ENCODE results near the gene SPINK4.

SPINK4 gene

GRCh38 chr9:33239921-33240320 is at the start of gene SPINK4:
SPINK4 (plus strand) TSS chr9:33240167; CDS start chr9:33240209, 42 bp downstream.
- no peak for DNase-seq (ENCODE audit: low read depth, low spot score)

GRCh38 chr9:33192493-33193255 is 47.3 kb upstream of the SPINK4 start:
- DNase-seq (ENCODE audit: low read depth, low spot score): no peak

- no peak for DNase-seq (ENCODE audit: low read depth, low spot score)
These were observed 46.1 kb upstream of the SPINK4 start for GRCh38 chr9:33193818-33194217.

DNA sequence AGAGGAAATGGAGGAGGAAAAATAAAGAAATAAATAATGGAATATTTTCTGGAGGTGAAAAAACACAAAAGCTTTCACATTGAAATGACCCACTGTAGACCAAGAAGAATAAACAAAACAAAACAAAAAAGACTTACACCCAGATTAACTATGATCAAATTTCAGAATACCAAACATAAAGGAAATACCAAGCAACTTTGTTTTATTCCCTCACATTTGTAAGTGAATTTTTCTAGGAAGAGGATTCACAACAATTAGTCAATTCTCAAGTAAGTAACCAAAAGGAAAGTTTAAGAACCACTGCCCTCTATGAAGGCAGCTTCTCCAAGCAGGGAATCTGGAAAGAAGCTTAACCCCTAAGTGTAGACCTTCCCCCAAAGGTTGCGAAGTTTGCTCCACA is 43.2 kb upstream of the SPINK4 start:
- DNase-seq (ENCODE audit: low read depth, low spot score): no peak

- DNase-seq (ENCODE audit: low read depth, low spot score): no peak
These were observed 42.5 kb upstream of the SPINK4 start for GRCh38 chr9:33197279-33198152.

- no peak for DNase-seq (ENCODE audit: low read depth, low spot score)
These were observed 41.8 kb upstream of the SPINK4 start for GRCh38 chr9:33198165-33198564.

- no peak for DNase-seq (ENCODE audit: low read depth, low spot score)
These were observed 37.9 kb upstream of the SPINK4 start for GRCh38 chr9:33202018-33202417.

- no peak for DNase-seq (ENCODE audit: low read depth, low spot score)
These were observed 37.3 kb upstream of the SPINK4 start for GRCh38 chr9:33202552-33203201.

DNA sequence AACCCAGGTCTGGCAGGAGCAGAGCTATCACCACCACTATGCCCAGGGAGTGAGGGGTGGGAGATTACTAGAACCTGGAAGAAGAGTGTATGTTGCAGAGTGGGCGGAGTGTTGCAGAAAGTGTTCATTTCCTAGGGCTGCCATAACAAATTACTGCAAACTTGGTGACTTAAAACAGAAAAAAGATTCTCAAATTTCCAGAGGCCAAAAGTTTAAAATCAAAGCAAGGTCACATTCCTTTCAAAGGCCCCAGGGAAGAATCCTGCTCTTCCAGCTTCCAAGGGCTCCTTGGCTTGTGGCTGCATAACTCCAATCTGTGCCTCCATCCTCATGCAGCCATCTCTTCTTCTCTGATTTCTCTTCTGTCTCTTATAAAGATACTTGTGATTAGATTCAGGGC is 30.6 kb upstream of the SPINK4 start:
- no peak for DNase-seq (ENCODE audit: low read depth, low spot score)

- no peak for DNase-seq (ENCODE audit: low read depth, low spot score)
These were observed 29.8 kb upstream of the SPINK4 start for GRCh38 chr9:33210006-33210715.

GRCh38 chr9:33211695-33212393 is 28.1 kb upstream of the SPINK4 start:
- no peak for DNase-seq (ENCODE audit: low read depth, low spot score)

DNA sequence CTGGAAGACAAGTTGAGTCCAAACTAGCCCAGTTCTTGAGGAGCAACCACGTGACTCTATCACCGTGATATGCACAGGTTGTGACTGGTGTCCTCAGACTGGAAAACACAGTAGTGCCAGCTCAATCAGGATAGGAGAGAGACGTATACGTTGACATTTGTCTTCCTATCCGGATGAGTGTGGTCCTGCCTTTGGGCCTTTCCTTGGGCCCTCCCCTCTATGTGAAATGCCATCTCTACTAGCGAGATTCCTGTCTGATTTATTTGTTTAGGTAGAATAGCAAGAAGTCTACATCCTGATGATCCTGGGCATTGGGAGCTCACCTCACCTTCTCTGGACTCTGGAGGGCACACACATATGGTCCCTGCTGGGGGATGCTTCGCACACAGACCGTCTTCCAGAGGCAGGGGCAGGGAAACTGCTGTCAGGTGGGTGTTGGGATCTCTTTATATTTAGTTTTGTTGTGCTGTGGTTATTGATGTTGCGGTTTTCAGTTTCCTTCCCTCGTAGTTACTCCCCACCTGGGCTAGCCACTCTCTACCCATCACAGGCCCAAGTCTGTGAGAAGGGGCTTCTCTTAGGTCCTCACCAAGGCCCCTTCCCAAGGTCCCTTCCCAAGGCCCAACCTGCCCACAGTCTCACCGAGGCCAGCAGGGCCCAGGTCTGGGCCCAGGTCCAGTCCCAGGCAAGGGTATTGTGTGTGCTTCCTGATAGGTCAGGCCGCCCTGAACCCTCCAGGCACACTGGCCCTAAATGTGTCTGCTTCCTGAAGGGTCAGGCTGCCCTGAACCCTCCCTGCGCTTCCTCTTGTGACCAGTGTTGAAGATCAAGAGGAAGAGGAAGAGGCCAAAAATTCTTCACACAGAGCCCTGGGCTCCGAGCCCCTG is 19.0 kb upstream of the SPINK4 start:
- no peak for DNase-seq (ENCODE audit: low read depth, low spot score)

GRCh38 chr9:33221568-33221884 is 18.4 kb upstream of the SPINK4 start:
- DNase-seq (ENCODE audit: low read depth, low spot score): no peak

- no peak for DNase-seq (ENCODE audit: low read depth, low spot score)
These were observed 17.9 kb upstream of the SPINK4 start for GRCh38 chr9:33222031-33222430.

- no peak for DNase-seq (ENCODE audit: low read depth, low spot score)
These were observed 16.3 kb upstream of the SPINK4 start for GRCh38 chr9:33223696-33224095.

GRCh38 chr9:33225319-33226147 is 14.4 kb upstream of the SPINK4 start:
- DNase-seq (ENCODE audit: low read depth, low spot score): peak; percentile 52

DNA sequence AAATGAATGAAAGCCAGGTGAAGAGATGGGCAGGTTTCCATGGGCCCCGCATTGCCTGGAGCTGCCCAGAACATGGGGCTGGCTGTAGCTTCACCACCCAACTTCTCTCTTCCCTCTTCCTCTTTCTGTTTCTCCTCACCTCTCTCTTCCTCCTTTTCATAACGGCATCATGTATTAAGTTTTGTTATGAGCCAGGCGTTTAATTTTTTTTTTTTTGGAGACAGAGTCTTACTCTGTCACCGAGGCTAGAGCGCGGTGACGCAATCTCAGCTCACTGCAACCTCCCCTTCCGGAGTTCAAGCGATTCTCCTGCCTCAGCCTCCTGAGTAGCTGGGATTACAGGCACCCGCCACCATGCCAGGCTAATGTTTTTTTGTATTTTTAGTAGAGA is 13.0 kb upstream of the SPINK4 start:
- no peak for DNase-seq (ENCODE audit: low read depth, low spot score)

DNA sequence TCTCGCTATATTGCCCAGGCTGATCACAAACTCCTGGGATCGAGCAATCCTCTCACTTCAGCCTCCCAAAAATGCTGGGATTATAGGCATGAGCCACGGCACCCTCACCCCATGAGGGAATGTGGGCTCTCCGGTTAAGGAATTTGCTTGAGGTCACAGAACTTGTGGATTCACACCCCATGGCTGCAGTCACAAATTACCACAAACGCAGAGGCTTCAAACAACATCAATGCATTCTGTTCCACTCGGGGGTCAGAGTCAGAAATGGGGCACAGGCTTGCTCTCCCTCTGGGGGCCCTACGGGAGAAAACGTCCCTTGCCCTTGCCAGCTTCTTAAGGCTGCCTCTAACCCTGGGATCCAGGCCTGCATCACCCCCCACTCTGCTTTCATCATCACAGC is 12.2 kb upstream of the SPINK4 start:
- DNase-seq (ENCODE audit: low read depth, low spot score): no peak

DNA sequence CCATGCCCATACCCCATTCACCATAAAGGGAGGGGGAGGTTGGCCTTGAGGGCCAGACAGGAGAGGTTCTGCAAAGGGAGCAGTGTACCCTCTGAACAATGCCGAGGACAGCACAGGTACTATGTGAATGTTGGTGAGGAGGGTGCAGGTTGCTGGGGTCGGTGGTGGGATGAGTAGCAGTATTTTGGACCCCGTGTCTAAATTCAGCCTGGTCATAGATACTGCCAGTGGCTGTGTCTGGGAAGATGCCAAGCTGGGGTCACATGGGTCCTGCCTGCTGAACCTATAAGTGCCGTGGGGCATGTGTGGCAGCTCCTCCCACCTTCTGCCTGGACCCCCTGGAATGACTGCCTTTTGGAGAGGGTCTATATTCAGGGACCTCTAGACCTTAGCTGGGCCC is 11.4 kb upstream of the SPINK4 start:
- DNase-seq (ENCODE audit: low read depth, low spot score): no peak

Measured in activated naive CD8-positive, alpha-beta T cell treated with anti-CD3 and anti-CD28 coated beads, Interleukin-2, amount 50 U/mL, for 16 hours (primary cell).